ENCODE results near the gene CAPSL. TPM values are rescaled to one million over a fixed set of nuclear protein-coding genes. Genes with fewer than 3 reads are reported as not detected.

The CAPSL gene
- total and polyA plus RNA-seq, 2 donors (not counting 3 experiments of a cell fraction or from before 2014, with no cell fraction given) = not detected

DNA sequence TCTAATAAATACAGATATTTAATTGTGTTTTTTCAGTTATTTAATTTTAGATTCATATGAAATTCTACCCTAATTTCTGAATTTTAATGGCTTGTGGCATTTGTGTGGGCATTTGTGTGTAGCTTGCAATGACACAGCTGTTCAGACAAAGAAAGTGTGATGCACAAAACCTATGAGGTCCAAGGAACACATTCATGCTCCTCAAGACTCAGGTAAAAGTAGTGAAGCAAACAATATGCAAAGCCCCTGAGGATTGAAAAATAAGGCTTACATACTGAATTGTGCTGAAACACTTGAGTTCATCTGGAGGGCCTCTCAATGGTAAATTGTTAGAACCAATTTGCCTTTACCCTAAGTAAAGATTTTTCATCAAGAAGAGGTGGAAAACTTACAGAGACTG lies 53.6 kb downstream of the CAPSL start:
- no peaks in the 10 kb centered on the region for H3K36me3 ChIP-seq (ENCODE audit: control insufficient read depth in 2 of 2, extremely low read depth in 1 of 2, insufficient read depth in 2 of 2, low read length in 2 of 2)
- POLR2A ChIA-PET = no interaction called here

More for the DNA sequence above, 53.6 kb downstream of the CAPSL start:
- no peaks in the 10 kb centered on the region for H3K27me3 ChIP-seq (ENCODE audit: control insufficient read depth in 2 of 2, insufficient read depth in 2 of 2, low read length in 2 of 2)
- dilution Hi-C loops (cut with MboI; ENCODE audit: extremely low pct_ligation_motif_present, low sequenced_read_pairs) (no loop called here), intact Hi-C loops (cut with micrococcal nuclease) (no loop called here)
- FAIRE-seq (no peak), DNase-seq (ENCODE audit: low read depth, low spot score) (no peak)
- H4K20me1 ChIP-seq (replicated peaks; ENCODE audit: control insufficient read depth, extremely low read depth, insufficient read depth, low read length) = no peaks in the 10 kb centered on the region
- TF ChIP-seq, protein P1, sequence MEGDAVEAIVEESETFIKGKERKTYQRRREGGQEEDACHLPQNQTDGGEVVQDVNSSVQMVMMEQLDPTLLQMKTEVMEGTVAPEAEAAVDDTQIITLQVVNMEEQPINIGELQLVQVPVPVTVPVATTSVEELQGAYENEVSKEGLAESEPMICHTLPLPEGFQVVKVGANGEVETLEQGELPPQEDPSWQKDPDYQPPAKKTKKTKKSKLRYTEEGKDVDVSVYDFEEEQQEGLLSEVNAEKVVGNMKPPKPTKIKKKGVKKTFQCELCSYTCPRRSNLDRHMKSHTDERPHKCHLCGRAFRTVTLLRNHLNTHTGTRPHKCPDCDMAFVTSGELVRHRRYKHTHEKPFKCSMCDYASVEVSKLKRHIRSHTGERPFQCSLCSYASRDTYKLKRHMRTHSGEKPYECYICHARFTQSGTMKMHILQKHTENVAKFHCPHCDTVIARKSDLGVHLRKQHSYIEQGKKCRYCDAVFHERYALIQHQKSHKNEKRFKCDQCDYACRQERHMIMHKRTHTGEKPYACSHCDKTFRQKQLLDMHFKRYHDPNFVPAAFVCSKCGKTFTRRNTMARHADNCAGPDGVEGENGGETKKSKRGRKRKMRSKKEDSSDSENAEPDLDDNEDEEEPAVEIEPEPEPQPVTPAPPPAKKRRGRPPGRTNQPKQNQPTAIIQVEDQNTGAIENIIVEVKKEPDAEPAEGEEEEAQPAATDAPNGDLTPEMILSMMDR (IDR thresholded peaks at IDR 0.05; ENCODE audit: extremely low read depth in 1 of 2, insufficient read depth in 1 of 2, low read depth in 1 of 2, low read length in 2 of 2) = no peak
- TF ChIP-seq FOS (IDR thresholded peaks at IDR 0.05; ENCODE audit: borderline replicate concordance, insufficient read depth, low read length) (no peak), POLR2AphosphoS5 (IDR thresholded peaks at IDR 0.05; ENCODE audit: insufficient read depth, low read depth, low read length) (no peak), GATA2 (IDR thresholded peaks at IDR 0.05; ENCODE audit: insufficient read depth, insufficient read length, low read depth, low read length) (no peak), JUN (IDR thresholded peaks at IDR 0.05; ENCODE audit: borderline replicate concordance, insufficient read depth, insufficient read length, low read depth) (no peak), MYC (IDR thresholded peaks at IDR 0.05; ENCODE audit: low read depth, low read length) (no peak), POLR2A (IDR thresholded peaks at IDR 0.05; ENCODE audit: low read depth, low read length) (no peak), EZH2 (IDR thresholded peaks at IDR 0.05; ENCODE audit: borderline replicate concordance, low read depth, low read length, severe bottlenecking) (no peak)
- TF ChIP-seq, protein P2, sequence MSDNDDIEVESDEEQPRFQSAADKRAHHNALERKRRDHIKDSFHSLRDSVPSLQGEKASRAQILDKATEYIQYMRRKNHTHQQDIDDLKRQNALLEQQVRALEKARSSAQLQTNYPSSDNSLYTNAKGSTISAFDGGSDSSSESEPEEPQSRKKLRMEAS (IDR thresholded peaks at IDR 0.05; ENCODE audit: insufficient read depth, insufficient read length) = no peak
- CTCF ChIA-PET = no interaction called here
- H3K27ac ChIP-seq (ENCODE audit: insufficient read depth, low read depth, low read length) = no peak overlapping the region
- H3K4me3 ChIP-seq (replicated peaks in 1 of 3; ENCODE audit: insufficient read depth in 1 of 3, low read depth in 1 of 3, low read length in 3 of 3) = no peak overlapping the region
- no peak overlapping the region for H3K4me2 ChIP-seq (ENCODE audit: insufficient read depth, low read length)
- no peak overlapping the region for H3K9ac ChIP-seq (replicated peaks; ENCODE audit: extremely low read depth, insufficient read depth, low read length)
- H2AFZ ChIP-seq (ENCODE audit: low read depth, low read length) = no peak overlapping the region
- H3K4me1 ChIP-seq (ENCODE audit: control insufficient read depth, extremely low read depth, insufficient read depth, low read length) = peaks cover 10% of the 10 kb centered on the region
- no peaks in the 10 kb centered on the region for H3K9me1 ChIP-seq (replicated peaks; ENCODE audit: control insufficient read depth, extremely low read depth, insufficient read depth, low read length)
- H3K79me2 ChIP-seq (ENCODE audit: control insufficient read depth, insufficient read depth, low read length) = no peaks in the 10 kb centered on the region
- no peaks in the 10 kb centered on the region for H3K9me3 ChIP-seq (replicated peaks; ENCODE audit: control insufficient read depth, insufficient read depth, low read length)
- no TSS peak for BruUV-seq (replicated peaks)

All from endothelial cell of umbilical vein (primary cell).